Stimulated activated CD4-positive, alpha-beta T cell treated with anti-CD3 and anti-CD28 coated beads, TNF-alpha, amount 100 ng/mL, for 48 hours (primary cell): Measurements from ENCODE around the gene OR6K2.

Experiments used
- DNase-seq, 3 donors: peaks; one replicate each; pipeline ENCODE4 v3.0.0-alpha.2; 2020; ENCODE audit warnings: low read depth in 3 of 3

OR6K2 gene

DNA sequence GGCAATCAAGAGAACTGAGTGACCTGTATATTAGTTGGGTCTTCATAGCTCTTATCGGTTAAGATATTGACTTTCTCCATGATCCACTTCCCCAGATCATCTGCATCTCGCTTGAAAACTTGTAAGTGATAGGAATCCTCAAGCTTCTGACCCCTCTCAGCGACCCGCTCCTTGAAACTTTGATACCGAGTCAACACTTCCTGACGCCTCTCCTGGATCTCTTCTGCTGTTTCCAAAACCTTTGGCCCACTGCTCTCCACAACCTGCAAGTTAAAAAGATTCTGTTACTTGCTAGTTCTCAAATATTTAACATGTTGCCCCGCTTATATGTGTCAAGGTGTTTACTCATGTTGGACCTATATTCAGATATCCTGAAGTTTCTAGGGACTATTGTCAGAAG lies 15.4 kb downstream of the OR6K2 start:
- DNase-seq = no peak

DNA sequence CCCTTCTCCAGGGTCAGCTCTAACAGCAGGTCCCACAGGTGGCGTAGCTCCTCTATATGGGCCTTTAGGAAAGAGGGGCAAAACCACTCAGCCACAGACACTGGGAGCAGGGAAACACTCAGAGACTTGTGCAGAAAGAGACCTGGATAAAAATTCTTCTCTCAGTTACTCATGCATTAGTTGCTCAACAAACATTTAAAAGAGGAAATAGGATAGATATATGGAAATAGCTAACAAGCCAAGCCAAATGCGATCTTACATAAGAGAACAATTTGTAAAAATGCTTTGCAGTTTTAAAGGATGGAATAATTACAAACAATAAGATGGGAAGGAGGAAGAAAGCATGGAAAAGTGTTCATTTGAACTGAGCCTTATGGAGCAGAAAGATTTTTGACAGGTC lies 18.8 kb downstream of the OR6K2 start:
- DNase-seq = no peak

- no peak for DNase-seq
Measured at GRCh38 chr1:158679289-158679688, 21.2 kb downstream of the OR6K2 start.

GRCh38 chr1:158675563-158676323 lies 24.7 kb downstream of the OR6K2 start:
- DNase-seq = no peak

DNA sequence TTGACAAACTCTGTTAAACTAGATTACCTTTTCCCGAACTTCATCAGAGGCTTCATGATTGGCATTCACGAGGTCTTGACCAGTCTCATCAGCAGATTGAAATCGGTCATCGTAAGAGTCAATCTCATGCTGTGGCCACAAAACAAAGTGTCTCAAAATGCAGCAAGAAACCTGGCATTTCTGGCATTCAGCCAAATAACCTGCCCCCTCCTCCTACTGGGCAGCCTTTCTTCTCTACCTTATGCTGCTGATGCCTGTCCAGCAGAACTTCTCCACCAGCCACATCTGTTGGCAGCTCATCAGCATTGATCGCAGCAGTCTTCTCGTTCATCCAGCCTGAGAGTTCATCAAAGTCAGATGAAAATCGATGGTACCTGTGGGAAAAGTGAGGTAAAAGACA lies 26.1 kb downstream of the OR6K2 start:
- no peak for DNase-seq

- no peak for DNase-seq
Measured at GRCh38 chr1:158666037-158666436, 34.4 kb downstream of the OR6K2 start.

GRCh38 chr1:158654571-158654970 lies 45.9 kb downstream of the OR6K2 start:
- DNase-seq = no peak

DNA sequence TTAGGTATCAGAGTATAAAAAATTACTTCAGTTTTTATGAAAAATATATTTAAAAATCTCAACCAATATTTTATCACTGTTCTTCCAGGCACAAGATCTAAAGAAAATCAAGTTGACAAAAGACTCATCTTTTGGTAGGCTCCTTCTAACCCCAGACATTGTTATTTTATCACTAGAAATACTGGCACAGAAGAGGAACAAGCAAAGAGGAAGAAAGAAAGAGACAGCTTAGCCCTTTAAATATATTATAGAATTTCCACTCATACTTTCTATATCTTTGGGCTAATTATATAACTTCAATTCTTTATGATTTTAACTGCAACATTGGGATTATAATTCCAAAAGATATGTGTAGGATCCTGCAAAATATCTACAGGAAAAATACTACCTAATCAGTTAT lies 46.4 kb downstream of the OR6K2 start:
- DNase-seq = no peak

DNA sequence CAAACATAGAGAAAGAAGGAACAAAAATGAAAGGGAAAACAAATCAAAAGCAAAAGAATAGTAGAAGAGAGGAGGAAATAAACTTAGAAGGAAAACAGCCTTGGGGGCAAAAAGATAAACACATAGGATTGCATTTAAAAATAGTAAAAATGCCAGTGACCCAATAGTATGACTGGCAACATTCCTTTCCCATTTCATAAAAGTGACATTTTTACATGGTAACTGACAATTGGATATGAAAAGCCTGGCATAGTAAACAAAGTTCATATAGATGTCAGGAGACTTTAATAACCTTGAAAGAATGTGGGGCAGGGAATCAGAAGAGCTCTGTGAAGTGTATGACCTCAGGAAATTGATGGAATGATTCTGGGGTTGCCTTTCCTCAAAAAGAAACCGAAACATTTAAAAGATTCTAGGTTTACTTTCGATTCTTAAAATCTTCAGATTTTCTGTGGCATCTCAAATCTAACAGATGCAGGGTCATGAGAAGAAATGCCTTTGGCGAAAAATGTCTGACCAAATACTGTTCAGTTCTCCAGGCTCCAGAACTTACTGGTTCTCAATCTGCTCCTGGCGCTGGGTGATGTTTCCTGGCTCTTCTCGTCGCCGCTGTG lies 47.6 kb downstream of the OR6K2 start:
- no peak for DNase-seq
